IPS-18c (cell line): ENCODE data around the gene ISCA2.

Experiments used
- H3K4me3 ChIP-seq: 2 replicates; pipeline ENCODE4 v1.7.0; 2013; ENCODE audit warnings: low read depth, mild to moderate bottlenecking, low read length, moderate library complexity; ENCODE audit not compliant: insufficient read depth
- H3K9me3 ChIP-seq: one replicate; pipeline ENCODE4 v1.6.1; 2013; ENCODE audit warnings: mild to moderate bottlenecking, low read length, moderate library complexity; ENCODE audit not compliant: control insufficient read depth, insufficient read depth

Gene ISCA2

DNA sequence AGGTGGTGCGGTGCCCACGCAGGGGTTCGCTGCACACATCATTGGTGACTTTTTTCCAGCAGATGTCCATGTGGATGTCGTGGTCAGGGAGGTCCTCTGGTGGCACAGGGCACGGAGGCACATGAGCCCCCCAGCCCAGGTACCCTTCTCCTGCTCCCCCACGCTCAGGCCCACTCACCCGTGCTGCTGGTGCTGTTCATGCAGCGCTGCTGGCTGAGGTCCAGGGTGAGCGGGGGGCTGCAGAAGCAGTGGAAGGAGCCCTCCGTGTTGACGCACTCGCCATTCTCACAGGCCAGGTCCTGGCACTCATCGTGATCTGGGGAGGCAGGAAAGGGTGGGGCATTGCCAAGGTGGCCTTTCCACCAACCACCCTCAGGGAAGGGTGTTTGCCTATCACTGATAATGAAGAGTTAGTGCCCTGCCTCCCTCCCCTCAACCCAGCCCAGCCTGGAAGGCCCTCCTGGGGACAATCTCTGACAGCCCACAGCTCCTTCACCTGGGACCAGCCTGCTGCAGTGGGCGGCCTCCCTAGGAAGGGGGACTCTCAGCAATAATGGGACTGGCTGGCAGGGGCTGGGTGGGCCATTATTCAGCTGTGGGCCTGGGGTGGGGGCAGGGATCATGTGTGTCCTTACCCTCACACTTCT is 9.8 kb downstream of the ISCA2 start:
- Histone ChIP-seq H3K9me3 (no peaks in the 10 kb centered on the region), H3K4me3 (no peak overlapping the region)

DNA sequence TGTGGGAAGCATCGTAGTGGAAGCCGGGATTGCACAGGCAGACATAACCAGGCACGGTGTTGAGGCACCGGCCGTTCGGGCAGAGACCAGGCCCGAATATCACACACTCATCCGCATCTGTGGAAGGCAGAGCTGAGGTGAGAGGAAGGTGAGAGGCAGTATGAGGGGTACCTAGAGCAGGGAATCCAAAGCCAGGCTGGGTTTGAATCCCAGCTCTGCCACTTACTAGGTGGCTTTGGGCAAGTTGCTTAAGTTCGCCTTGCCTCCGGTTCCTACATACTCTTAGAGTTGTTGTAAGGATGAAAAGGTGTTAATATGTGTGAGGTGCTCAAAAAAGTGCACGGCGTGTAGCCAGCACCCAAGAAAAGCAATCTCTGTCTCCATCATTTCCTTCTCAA is 10.4 kb downstream of the ISCA2 start:
- H3K9me3 ChIP-seq, result no peaks in the 10 kb centered on the region

GRCh38 chr14:74504412-74504811 is 10.8 kb downstream of the ISCA2 start:
- no peaks in the 10 kb centered on the region for H3K9me3 ChIP-seq
- no peak overlapping the region for H3K4me3 ChIP-seq

More for the DNA sequence above, 10.4 kb downstream of the ISCA2 start:
- H3K4me3 ChIP-seq, result no peak overlapping the region

GRCh38 chr14:74504874-74505720 is 11.5 kb downstream of the ISCA2 start:
- no peaks in the 10 kb centered on the region for H3K9me3 ChIP-seq
- H3K4me3 ChIP-seq, result no peak overlapping the region

DNA sequence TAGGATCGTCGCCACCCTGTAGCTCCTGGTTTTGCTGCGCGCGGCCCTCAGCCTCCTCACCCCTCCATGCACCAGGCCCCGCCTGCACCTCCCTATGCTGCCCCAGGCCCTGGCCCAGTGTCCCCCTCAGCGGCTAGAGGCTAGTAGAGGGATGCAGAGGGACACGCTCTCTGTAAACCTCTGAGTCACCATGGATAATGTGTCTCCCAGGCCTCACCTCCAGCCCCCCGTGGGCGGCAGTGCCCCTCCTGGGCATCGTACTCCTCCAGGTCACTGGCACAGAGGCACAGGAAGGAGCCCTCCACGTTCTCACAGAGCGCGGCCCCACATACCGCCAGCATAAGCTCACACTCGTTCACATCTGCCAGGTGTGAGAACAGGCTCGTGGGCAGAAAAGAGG is 12.3 kb downstream of the ISCA2 start:
- Histone ChIP-seq H3K4me3 (no peak overlapping the region), H3K9me3 (no peaks in the 10 kb centered on the region)

GRCh38 chr14:74506411-74506851 is 12.9 kb downstream of the ISCA2 start:
- no peak overlapping the region for H3K4me3 ChIP-seq
- H3K9me3 ChIP-seq, result no peaks in the 10 kb centered on the region

DNA sequence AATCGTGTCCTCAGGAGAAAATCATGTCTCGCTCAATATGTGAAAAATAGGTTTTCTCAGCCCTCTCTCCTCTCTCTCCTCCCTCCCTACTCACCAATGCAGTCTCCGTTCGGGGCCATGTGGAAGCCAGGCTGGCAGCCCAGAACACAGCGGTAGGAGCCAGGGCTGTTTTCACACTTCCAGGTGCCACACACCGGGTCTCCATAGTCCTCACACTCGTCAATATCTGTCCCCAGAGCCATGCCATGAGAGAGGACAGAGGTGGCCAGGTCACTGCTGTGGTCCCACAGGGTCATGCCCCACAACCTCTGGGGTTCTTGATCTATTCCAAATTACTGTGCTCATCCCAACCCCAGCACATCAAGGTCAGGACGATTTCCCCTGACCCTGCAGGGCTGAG is 13.5 kb downstream of the ISCA2 start:
- no peak overlapping the region for H3K4me3 ChIP-seq

DNA sequence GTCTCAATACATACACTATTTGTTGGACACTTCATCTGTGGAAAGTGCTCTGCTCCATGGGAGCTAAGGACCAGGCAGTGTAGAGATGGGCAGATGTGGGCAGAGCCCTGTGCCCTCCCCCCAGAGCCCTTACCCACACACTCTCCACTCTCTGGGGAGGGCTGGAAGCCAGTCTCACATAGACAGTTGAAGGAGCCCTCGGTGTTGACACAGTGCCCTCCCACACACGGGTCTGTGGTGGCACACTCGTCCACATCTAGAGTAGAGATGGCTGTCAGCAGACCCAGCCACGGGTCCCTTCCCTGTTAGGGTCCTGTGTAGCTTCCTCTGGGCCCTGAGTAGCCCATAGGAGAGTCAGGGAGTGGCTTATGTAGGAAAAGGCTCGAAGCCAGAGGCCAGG is 14.3 kb downstream of the ISCA2 start:
- Histone ChIP-seq H3K4me3 (no peak overlapping the region), H3K9me3 (no peaks in the 10 kb centered on the region)

More for the DNA sequence above, 13.5 kb downstream of the ISCA2 start:
- no peaks in the 10 kb centered on the region for H3K9me3 ChIP-seq

DNA sequence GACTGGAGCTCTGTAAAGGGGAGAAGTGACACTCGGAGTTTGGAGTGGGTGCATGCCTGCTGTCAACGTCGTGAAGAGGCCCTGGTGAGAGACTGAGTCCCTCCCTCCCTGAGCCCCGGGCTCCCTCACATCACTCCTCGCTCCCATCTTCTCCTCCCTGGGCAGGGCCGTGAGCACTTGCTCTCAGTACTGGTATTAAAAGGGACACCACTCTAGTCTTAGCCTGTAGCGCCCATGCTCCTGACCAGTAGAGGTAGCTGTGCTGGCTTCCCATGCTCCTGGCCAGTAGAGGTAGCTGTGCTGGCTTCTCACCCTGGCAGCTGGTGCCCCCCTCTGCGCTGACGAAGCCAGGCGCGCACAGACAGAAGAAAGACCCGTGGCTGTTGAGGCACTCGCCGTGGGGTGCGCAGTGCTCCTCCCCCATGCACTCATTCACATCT is 14.7 kb downstream of the ISCA2 start:
- H3K4me3 ChIP-seq, result no peak overlapping the region
- no peaks in the 10 kb centered on the region for H3K9me3 ChIP-seq

DNA sequence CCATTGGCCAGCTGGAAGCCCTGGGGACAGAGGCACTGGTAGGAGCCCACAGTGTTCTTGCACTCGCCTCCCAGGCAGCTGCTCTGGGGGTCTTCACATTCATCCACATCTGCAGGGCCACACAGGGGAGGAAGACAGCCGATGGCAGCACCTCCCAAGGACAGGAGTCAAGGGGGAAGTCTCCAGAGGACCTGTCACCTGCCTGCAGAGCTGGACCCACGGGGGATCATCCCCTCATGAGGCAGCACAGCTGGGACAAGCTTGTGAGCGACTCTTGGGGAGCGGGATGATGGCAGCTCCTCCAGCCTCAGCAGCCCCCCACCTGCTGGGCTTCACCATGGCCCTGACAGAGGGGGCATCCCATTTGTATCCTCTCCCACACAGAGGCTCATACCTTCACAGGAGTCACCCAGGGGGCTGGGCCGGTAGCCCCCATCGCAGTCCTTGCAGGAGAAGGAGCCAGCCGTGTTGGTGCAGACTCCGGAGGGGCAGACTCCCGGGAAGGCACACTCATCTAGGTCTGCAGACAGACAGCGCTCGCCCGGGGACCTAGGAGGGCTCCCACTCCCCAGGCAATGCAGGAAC is 15.4 kb downstream of the ISCA2 start:
- Histone ChIP-seq H3K4me3 (no peak overlapping the region), H3K9me3 (no peaks in the 10 kb centered on the region)

- Histone ChIP-seq H3K9me3 (no peaks in the 10 kb centered on the region), H3K4me3 (peak overlapping the region; percentile 24; the same call in 1 of the 2 replicates)
These were observed 16.1 kb downstream of the ISCA2 start for GRCh38 chr14:74509587-74510222.

GRCh38 chr14:74510223-74510931 is 16.8 kb downstream of the ISCA2 start:
- Histone ChIP-seq H3K9me3 (no peaks in the 10 kb centered on the region), H3K4me3 (peak overlapping the region; percentile 24; the same call in 1 of the 2 replicates)

- H3K4me3 ChIP-seq, result no peak overlapping the region
- no peaks in the 10 kb centered on the region for H3K9me3 ChIP-seq
These were observed 17.4 kb downstream of the ISCA2 start for GRCh38 chr14:74510959-74511409.

DNA sequence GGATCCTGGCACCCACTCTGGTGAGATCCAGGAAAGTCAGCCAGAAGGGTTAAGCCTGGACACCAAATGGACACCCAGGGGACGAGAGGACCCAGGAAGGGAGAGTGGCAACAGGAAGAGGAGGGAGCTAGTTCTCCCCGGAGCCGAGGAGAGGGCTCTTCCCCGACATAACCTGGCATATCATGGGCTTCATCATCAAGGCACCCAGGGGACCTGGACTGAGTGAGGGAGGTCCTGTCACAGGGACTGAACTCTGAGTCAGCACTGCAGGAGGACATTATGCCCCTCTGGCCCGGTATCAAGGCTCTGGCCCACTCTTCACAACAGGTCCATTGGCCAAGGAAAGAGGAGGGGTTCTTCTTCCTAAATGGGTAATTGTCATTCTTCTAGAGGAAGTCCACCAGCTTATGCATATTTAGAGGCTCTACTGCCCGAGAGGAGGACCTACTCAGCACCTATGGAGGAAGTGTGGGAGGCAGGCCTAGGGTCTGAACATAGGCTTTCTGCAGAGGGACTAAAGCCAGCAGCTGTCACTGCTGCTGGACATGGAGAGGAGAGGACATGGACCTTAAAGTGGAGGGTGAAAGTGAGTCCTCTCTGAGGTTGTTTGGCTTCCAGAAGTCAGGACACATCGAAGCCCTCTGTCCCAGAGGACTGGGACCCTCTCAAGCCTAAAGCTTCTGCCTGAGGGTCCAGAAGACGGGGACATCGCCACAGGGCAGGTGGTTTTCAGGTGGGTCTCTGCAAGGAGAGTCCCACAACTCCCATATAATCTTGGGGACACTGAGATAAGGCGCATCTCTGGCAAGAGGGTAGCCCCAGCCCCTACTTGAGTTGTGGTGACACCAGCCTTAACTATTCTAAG is 18.6 kb downstream of the ISCA2 start:
- Histone ChIP-seq H3K9me3 (no peaks in the 10 kb centered on the region), H3K4me3 (no peak overlapping the region)

- no peak overlapping the region for H3K4me3 ChIP-seq
- no peaks in the 10 kb centered on the region for H3K9me3 ChIP-seq
These were observed 20.9 kb downstream of the ISCA2 start for GRCh38 chr14:74514471-74514941.

DNA sequence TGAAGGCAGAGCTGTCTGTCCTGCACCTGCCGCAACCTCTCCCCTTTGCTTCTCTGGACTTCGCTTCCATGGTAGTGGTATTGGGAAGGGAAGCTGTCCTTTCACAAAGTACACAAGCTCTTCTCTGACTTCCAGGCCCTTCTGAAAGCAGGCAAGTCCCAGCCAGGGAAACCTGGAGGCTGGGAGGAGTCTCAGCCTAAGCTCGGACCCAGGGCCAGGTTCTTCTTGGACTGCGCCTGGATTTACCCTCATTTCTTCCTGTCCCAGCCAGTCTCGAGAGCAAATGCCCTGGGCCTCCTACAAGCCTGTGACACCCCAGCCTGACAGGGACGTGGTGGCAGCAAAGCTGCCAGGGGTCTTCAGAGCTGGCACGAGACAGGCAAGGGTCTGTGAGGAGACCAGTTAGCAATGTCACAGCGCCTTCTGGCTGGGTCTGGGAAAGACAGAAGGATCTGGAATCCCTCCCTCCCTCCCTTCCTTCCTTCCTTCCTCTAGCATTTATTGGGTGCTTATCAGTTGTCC is 22.4 kb downstream of the ISCA2 start:
- H3K9me3 ChIP-seq, result no peaks in the 10 kb centered on the region

More for the DNA sequence above, 22.4 kb downstream of the ISCA2 start:
- no peak overlapping the region for H3K4me3 ChIP-seq
